Omental fat pad (tissue), 4 donors: ENCODE results near the gene GALNT18. TPM values are rescaled to one million over a fixed set of nuclear protein-coding genes. Genes with fewer than 3 reads are reported as not detected.

ENCODE experiments used
- ATAC-seq: fragments of 150-250 bp; one replicate; pipeline ENCODE4 v1.9.1; 2016; ENCODE audit warnings: mild to moderate bottlenecking, moderate library complexity; ENCODE audit not compliant: low FRiP score
- DNase-seq: peaks from one replicate; pipeline ENCODE4 v3.0.0-alpha.2; 2019; ENCODE audit warnings: low spot score
- CTCF ChIP-seq, 3 donors: fragments of 450-650 bp; IDR thresholded peaks; one replicate each; pipeline ENCODE4 v1.5.1; 2016 to 2017; ENCODE audit warnings: antibody characterized with exemption in 3 of 3, mild to moderate bottlenecking in 3 of 3, moderate library complexity in 2 of 3
- total RNA-seq, 4 donors: library from RNA; depleted of rRNA; stranded (reverse); fragments of >200 nt; gene quantifications; one replicate each; pipeline ENCODE4 v1.1.0, GENCODE V29; 2016

The GALNT18 gene
- total RNA-seq, 4 donors from 2014 or later = 21.0 to 47.4 (median 35.7) TPM

GRCh38 chr11:11270236-11270775 is 351.5 kb downstream of the GALNT18 start:
- TF ChIP-seq CTCF (IDR thresholded peaks at IDR 0.05) = no peak
- ATAC-seq (no peak), DNase-seq (no peak)

- no peak for TF ChIP-seq CTCF (IDR thresholded peaks at IDR 0.05)
- ATAC-seq = no peak
- no peak for DNase-seq
Observed at GRCh38 chr11:11268706-11269105, 353.1 kb downstream of the GALNT18 start.

GRCh38 chr11:11268119-11268518 is 353.7 kb downstream of the GALNT18 start:
- ATAC-seq (no peak), DNase-seq (no peak)
- no peak for TF ChIP-seq CTCF (IDR thresholded peaks at IDR 0.05)

GRCh38 chr11:11267312-11267711 is 354.5 kb downstream of the GALNT18 start:
- TF ChIP-seq CTCF (IDR thresholded peaks at IDR 0.05) = no peak
- DNase-seq (no peak), ATAC-seq (no peak)

GRCh38 chr11:11265994-11266606 is 355.7 kb downstream of the GALNT18 start:
- TF ChIP-seq CTCF (IDR thresholded peaks at IDR 0.05) = no peak
- DNase-seq = no peak
- no peak for ATAC-seq

GRCh38 chr11:11265320-11265719 is 356.5 kb downstream of the GALNT18 start:
- DNase-seq = no peak
- TF ChIP-seq CTCF (IDR thresholded peaks at IDR 0.05) = no peak
- ATAC-seq = no peak
